ENCODE data around the gene MARCHF4.
"Not testable (repeated sequence)": the region's sequence is repeated elsewhere in the genome, so short reads cannot be mapped to it uniquely, and the experiment has no call there.

Gene MARCHF4

GRCh38 chr2:216391401-216391800 is 19.1 kb upstream of the MARCHF4 start:
- no peak for DNase-seq (ENCODE audit: low read depth)
- TF ChIP-seq CTCF (conservative IDR thresholded peaks at IDR 0.05; ENCODE audit: low read length), result no peak
- no peak overlapping the region for H3K4me3 ChIP-seq (ENCODE audit: low read length)

- TF ChIP-seq CTCF (conservative IDR thresholded peaks at IDR 0.05; ENCODE audit: low read length), result no peak
- H3K4me3 ChIP-seq (ENCODE audit: low read length), result no peak overlapping the region
- peak; percentile 82 for DNase-seq (ENCODE audit: low read depth)
These were observed 17.3 kb upstream of the MARCHF4 start for GRCh38 chr2:216389570-216389969.

- DNase-seq (ENCODE audit: low read depth), result no peak
- no peak for TF ChIP-seq CTCF (conservative IDR thresholded peaks at IDR 0.05; ENCODE audit: low read length)
- H3K4me3 ChIP-seq (ENCODE audit: low read length), result no peak overlapping the region
These were observed 16.0 kb upstream of the MARCHF4 start for GRCh38 chr2:216388046-216388884.

- TF ChIP-seq CTCF (conservative IDR thresholded peaks at IDR 0.05; ENCODE audit: low read length), result no peak
- H3K4me3 ChIP-seq (ENCODE audit: low read length), result no peak overlapping the region
- no peak for DNase-seq (ENCODE audit: low read depth)
These were observed 15.0 kb upstream of the MARCHF4 start for GRCh38 chr2:216387262-216387661.

- no peak for DNase-seq (ENCODE audit: low read depth)
- no peak for TF ChIP-seq CTCF (conservative IDR thresholded peaks at IDR 0.05; ENCODE audit: low read length)
- H3K4me3 ChIP-seq (ENCODE audit: low read length), result no peak overlapping the region
These were observed 13.2 kb upstream of the MARCHF4 start for GRCh38 chr2:216385478-216385877.

GRCh38 chr2:216384409-216384808 is 12.1 kb upstream of the MARCHF4 start:
- H3K4me3 ChIP-seq (ENCODE audit: low read length); DNase-seq (ENCODE audit: low read depth): not testable (repeated sequence)

- DNase-seq (ENCODE audit: low read depth), result no peak
- H3K4me3 ChIP-seq (ENCODE audit: low read length), result no peak overlapping the region
- TF ChIP-seq CTCF (conservative IDR thresholded peaks at IDR 0.05; ENCODE audit: low read length), result no peak
These were observed 7.7 kb upstream of the MARCHF4 start for GRCh38 chr2:216379977-216380376.

All from AG10803 (cell line).